Neuron (in vitro differentiated cells): Measurements from ENCODE around the gene SPECC1L.

Experiments
- H2AFZ ChIP-seq: one replicate; pipeline ENCODE4 v1.6.1; 2013; ENCODE audit warnings: low read depth, mild to moderate bottlenecking, inconsistent platforms, low read length, moderate library complexity
- H3K27me3 ChIP-seq: one replicate; pipeline ENCODE4 v1.6.1; 2013; ENCODE audit warnings: low read length; ENCODE audit not compliant: insufficient read depth
- H3K36me3 ChIP-seq: one replicate; pipeline ENCODE4 v1.6.1; 2013; ENCODE audit warnings: low read length; ENCODE audit not compliant: insufficient read depth
- H3K4me1 ChIP-seq: one replicate; pipeline ENCODE4 v1.6.1; 2013; ENCODE audit warnings: low read length; ENCODE audit not compliant: insufficient read depth
- H3K4me3 ChIP-seq: 2 replicates; pipeline ENCODE4 v1.5.1; 2013; ENCODE audit warnings: mild to moderate bottlenecking, low read length, moderate library complexity
- H3K9me3 ChIP-seq: one replicate; pipeline ENCODE4 v1.6.1; 2013; ENCODE audit warnings: low read length

Gene SPECC1L

GRCh38 chr22:24434471-24435322 lies 164.1 kb downstream of the SPECC1L start:
- Histone ChIP-seq H2AFZ (no peak overlapping the region), H3K36me3 (no peaks in the 10 kb centered on the region), H3K4me3 (no peak overlapping the region), H3K9me3 (no peaks in the 10 kb centered on the region), H3K27me3 (no peaks in the 10 kb centered on the region), H3K4me1 (peaks cover 3% of the 10 kb centered on the region)

- Histone ChIP-seq H3K4me3 (no peak overlapping the region), H3K27me3 (no peaks in the 10 kb centered on the region), H3K36me3 (no peaks in the 10 kb centered on the region), H2AFZ (no peak overlapping the region), H3K4me1 (peaks cover 2% of the 10 kb centered on the region), H3K9me3 (no peaks in the 10 kb centered on the region)
Observed at GRCh38 chr22:24435323-24435645, 164.7 kb downstream of the SPECC1L start.

GRCh38 chr22:24435861-24436371 lies 165.3 kb downstream of the SPECC1L start:
- no peak overlapping the region for H3K4me3 ChIP-seq
- H2AFZ ChIP-seq = no peak overlapping the region
- H3K36me3 ChIP-seq = no peaks in the 10 kb centered on the region
- peaks cover 2% of the 10 kb centered on the region for H3K4me1 ChIP-seq
- no peaks in the 10 kb centered on the region for H3K9me3 ChIP-seq
- H3K27me3 ChIP-seq = no peaks in the 10 kb centered on the region

GRCh38 chr22:24436553-24436952 lies 165.9 kb downstream of the SPECC1L start:
- Histone ChIP-seq H3K9me3 (no peaks in the 10 kb centered on the region), H3K27me3 (no peaks in the 10 kb centered on the region), H3K4me1 (peaks cover 2% of the 10 kb centered on the region), H2AFZ (no peak overlapping the region), H3K36me3 (no peaks in the 10 kb centered on the region), H3K4me3 (no peak overlapping the region)

GRCh38 chr22:24437091-24437490 lies 166.5 kb downstream of the SPECC1L start:
- Histone ChIP-seq H3K36me3 (no peaks in the 10 kb centered on the region), H3K27me3 (no peaks in the 10 kb centered on the region), H3K4me3 (no peak overlapping the region), H3K4me1 (peaks cover 4% of the 10 kb centered on the region), H2AFZ (no peak overlapping the region), H3K9me3 (no peaks in the 10 kb centered on the region)

GRCh38 chr22:24437741-24438328 lies 167.2 kb downstream of the SPECC1L start:
- Histone ChIP-seq H3K27me3 (no peaks in the 10 kb centered on the region), H2AFZ (no peak overlapping the region), H3K4me1 (peaks cover 12% of the 10 kb centered on the region), H3K4me3 (no peak overlapping the region), H3K9me3 (no peaks in the 10 kb centered on the region), H3K36me3 (no peaks in the 10 kb centered on the region)

- Histone ChIP-seq H3K9me3 (no peaks in the 10 kb centered on the region), H3K36me3 (no peaks in the 10 kb centered on the region), H3K27me3 (no peaks in the 10 kb centered on the region), H2AFZ (no peak overlapping the region), H3K4me3 (no peak overlapping the region), H3K4me1 (peaks cover 17% of the 10 kb centered on the region)
Observed at GRCh38 chr22:24440270-24440717, 169.7 kb downstream of the SPECC1L start.

- H3K36me3 ChIP-seq = no peaks in the 10 kb centered on the region
- no peak overlapping the region for H2AFZ ChIP-seq
- H3K4me3 ChIP-seq = no peak overlapping the region
- peaks cover 23% of the 10 kb centered on the region for H3K4me1 ChIP-seq
- no peaks in the 10 kb centered on the region for H3K27me3 ChIP-seq
- H3K9me3 ChIP-seq = no peaks in the 10 kb centered on the region
Observed at GRCh38 chr22:24440718-24441405, 170.2 kb downstream of the SPECC1L start.

- H3K4me3 ChIP-seq = no peak overlapping the region
- H2AFZ ChIP-seq = no peak overlapping the region
- H3K4me1 ChIP-seq = peaks cover 28% of the 10 kb centered on the region
- H3K9me3 ChIP-seq = no peaks in the 10 kb centered on the region
- no peaks in the 10 kb centered on the region for H3K36me3 ChIP-seq
- H3K27me3 ChIP-seq = no peaks in the 10 kb centered on the region
Observed at GRCh38 chr22:24441406-24442351, 171.0 kb downstream of the SPECC1L start.

GRCh38 chr22:24442352-24442744 lies 171.7 kb downstream of the SPECC1L start:
- H3K27me3 ChIP-seq = no peaks in the 10 kb centered on the region
- H3K4me1 ChIP-seq = peaks cover 28% of the 10 kb centered on the region
- H3K9me3 ChIP-seq = no peaks in the 10 kb centered on the region
- no peak overlapping the region for H3K4me3 ChIP-seq
- no peaks in the 10 kb centered on the region for H3K36me3 ChIP-seq
- no peak overlapping the region for H2AFZ ChIP-seq

GRCh38 chr22:24443668-24444067 lies 173.0 kb downstream of the SPECC1L start:
- Histone ChIP-seq H3K9me3 (no peaks in the 10 kb centered on the region), H3K36me3 (no peaks in the 10 kb centered on the region), H3K4me1 (peaks cover 28% of the 10 kb centered on the region), H3K27me3 (no peaks in the 10 kb centered on the region), H3K4me3 (no peak overlapping the region), H2AFZ (no peak overlapping the region)

GRCh38 chr22:24444251-24444650 lies 173.6 kb downstream of the SPECC1L start:
- Histone ChIP-seq H3K27me3 (no peaks in the 10 kb centered on the region), H3K9me3 (no peaks in the 10 kb centered on the region), H3K4me1 (peaks cover 28% of the 10 kb centered on the region), H3K4me3 (no peak overlapping the region), H3K36me3 (no peaks in the 10 kb centered on the region), H2AFZ (no peak overlapping the region)
